CD4-positive, alpha-beta T cell treated with Interleukin-17A for 1 hour (primary cell): ENCODE measurements around the gene WBP2.
A peak's percentile ranks its signal among the peaks of the same experiment; 100 is the strongest.

ENCODE experiments used
- DNase-seq: peaks from one replicate; pipeline ENCODE4 v3.0.0-alpha.2; 2020

WBP2 gene

GRCh38 chr17:75826561-75827307 lies 28.4 kb downstream of the WBP2 start:
- DNase-seq = no peak

GRCh38 chr17:75825748-75826370 lies 29.3 kb downstream of the WBP2 start:
- DNase-seq = no peak

DNA sequence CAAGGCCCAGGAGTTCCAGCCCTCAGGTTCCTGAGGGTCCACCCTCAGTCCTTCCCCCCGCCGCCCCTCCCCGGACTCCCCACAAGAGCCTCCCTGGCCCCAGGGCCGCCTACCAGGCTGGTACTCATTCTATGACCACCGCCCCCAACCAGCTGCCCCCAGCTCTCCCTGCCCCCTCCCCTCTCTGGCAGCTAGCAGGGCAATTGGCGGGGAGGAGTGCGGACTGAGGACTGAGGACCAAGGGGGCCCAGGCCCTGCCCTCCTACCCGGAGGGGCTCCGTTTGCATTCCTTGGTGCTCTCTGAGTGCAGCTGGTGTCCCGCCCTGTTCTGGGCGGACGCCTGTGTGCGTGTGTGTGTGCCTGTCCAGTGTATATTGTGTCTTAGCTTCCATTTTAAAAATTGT lies 30.0 kb downstream of the WBP2 start:
- DNase-seq = no peak

GRCh38 chr17:75824666-75825065 lies 30.5 kb downstream of the WBP2 start:
- no peak for DNase-seq

DNA sequence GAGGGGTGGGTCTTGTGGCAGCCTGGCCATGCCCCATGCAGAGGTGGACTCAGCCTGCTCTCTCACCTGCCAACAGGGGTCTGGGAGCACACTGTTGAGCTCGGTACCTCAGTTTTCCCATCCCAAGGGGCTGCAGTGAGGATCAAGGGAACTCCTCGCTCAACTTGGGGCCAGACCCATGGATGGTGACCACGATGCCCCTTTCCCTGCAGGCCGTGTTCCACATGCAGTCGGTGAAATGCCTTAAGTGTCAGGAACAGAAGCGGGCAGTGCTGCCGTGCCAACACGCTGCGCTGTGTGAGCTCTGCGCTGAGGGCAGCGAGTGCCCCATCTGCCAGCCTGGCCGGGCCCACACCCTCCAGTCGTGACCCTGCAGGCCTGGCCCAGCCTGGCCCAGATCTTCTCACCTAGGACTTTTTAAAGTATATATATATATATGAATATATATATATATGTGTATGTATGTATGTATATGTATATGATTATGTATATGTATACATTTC lies 31.0 kb downstream of the WBP2 start:
- DNase-seq = no peak

GRCh38 chr17:75823257-75824041 lies 31.7 kb downstream of the WBP2 start:
- DNase-seq = no peak

- no peak for DNase-seq
Measured at GRCh38 chr17:75822800-75823166, 32.4 kb downstream of the WBP2 start.

GRCh38 chr17:75822119-75822799 lies 32.9 kb downstream of the WBP2 start:
- DNase-seq = peak; percentile 49

DNA sequence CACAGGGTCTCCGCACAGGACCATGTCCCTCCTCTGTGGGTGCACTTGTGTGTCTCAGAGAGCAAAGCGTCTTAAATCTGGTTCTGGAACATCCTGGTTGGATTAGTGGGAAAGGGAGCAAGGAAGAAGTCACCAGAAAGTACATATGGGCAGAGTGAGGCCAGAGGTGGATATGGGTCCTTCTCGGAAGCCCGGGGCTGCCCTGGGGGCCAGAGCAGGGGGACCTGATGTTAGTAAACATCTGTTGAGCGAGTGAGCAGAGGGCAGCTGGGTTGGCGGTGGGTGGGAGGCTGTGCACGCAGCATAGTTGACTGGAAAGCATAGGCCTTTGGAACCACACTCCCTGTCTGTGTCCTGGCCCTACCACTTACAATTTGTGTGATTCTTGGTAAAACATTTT lies 33.6 kb downstream of the WBP2 start:
- no peak for DNase-seq

GRCh38 chr17:75820094-75821080 lies 34.7 kb downstream of the WBP2 start:
- DNase-seq = no peak

- DNase-seq = no peak
Measured at GRCh38 chr17:75819678-75820077, 35.5 kb downstream of the WBP2 start.

- no peak for DNase-seq
Measured at GRCh38 chr17:75819116-75819515, 36.0 kb downstream of the WBP2 start.

DNA sequence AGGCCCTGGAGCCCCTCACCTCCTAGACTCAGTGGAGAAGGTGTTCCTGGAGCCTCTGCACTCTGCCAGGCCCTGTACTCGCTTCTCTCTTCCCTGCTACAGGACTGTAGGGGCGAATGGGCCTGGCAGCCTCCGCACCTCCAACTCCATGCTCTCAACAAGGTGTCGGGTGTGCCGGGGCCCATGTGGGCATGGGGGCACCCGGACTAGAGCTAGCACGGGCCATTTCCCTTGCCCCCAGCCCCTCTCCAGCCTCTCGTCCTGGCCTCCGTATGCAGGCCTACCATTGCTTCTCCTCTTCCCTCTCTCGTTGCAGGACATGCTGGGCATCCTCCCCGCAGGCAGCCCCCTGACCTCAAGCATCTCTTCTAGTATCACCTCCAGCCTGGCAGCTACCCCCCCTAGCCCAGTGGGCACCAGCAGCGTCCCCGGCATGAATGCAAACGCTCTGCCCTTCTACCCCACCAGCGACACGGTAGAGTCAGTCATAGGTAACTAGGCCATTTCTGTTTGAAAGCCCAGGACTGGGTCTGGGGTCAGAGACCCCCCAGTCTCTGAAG lies 36.7 kb downstream of the WBP2 start:
- no peak for DNase-seq

GRCh38 chr17:75817571-75817970 lies 37.6 kb downstream of the WBP2 start:
- DNase-seq = no peak

DNA sequence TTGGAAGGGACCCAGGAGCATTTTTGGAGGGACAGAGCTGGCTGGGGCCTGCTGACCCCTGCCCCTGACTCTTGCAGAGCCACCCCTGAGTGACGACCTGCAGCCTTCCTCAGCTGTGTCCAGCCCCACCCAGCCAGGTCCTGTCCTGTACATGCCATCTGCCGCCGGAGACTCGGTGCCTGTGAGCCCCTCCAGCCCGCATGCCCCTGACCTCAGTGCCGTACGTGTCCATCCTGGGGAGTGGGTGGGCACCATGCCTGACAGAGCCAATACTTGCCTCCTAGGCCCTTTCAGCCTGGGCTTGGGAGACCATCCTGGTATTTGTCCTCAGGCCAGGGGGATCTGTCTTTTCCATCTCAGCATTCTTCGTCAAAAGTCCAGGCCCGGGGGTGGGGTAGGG lies 38.4 kb downstream of the WBP2 start:
- DNase-seq = no peak

DNA sequence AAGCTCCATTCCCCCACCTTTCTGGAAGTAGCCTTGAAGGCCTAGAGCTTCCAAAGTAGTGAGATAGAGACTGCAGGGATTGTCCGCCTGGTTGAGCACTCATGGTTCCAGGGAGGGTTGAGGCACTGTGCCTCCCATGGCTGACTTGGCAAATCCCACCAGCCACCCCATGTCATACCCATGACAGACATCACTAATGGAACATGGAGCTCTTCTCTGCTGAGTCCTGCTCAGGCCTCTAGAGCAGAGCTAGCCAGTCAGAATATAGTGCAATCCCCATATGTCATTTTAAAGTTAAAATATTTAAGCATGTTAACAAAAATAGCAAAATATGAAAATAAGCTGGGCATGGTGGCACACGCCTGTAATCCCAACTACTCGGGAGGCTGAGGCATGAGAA lies 39.7 kb downstream of the WBP2 start:
- DNase-seq = no peak

- no peak for DNase-seq
Measured at GRCh38 chr17:75814900-75815373, 40.2 kb downstream of the WBP2 start.

DNA sequence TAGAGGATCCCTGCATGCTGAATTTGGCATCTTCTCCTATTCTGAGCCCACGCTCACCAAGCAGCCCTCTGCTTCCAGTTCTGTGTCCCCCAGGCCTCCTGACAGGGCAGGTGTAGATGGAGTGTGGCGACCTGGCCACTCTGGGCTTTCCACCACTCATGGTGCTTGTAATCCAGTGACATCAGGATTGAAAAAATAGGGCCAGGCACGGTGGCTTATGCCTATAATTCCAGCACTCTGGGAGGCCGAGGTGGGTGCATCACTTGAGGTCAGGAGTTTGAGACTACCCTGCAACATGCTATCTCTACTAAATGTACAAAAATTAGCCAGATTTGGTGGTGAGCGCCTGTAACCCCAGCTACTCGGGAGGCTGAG lies 41.1 kb downstream of the WBP2 start:
- no peak for DNase-seq

DNA sequence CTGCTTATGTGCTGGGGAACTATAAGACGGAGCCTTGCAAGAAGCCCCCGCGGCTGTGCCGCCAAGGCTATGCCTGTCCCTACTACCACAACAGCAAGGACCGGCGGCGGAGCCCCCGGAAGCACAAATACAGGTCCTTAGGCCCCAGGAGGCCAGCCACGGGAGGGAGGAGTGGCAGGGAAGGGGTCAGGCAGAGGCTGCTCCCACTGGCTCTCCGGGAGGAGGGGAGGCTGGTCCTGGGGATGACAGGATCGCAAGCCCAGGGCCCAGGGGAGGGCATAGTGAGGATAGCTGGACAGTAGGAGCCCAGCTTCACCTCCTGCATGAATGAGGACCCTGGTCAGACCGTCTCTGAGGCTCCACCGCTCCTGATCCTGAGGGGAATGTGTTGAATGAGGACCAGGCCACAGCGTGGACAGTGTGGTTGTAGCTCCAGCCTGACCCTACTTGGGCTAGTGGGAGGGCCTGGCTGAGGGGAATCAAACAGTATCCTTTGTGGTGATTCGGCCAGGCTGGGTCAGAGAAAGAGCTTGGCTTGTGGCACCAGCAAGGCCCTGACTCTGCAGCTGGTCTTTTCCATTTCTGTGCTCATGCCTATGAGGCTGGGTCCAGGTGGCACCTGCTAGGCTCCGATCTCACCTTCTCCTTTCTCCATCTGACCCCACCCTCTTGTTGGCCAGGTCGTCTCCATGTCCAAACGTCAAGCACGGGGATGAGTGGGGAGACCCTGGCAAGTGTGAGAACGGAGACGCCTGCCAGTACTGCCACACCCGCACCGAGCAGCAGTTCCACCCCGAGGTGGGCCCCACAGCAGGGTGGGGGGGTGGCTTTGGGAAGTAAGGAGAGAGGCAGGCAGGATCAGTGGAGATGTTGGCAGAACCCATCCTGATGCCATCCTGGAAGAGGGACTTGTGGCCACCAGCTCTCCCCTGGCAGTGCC lies 41.8 kb downstream of the WBP2 start:
- DNase-seq = no peak
